CD14-positive monocyte (primary cell): Measurements from ENCODE around the gene ASNSD1. TPM values are rescaled to one million over a fixed set of nuclear protein-coding genes. Genes with fewer than 3 reads are reported as not detected.

Source experiments
- DNase-seq, 3 donors: peaks; one replicate each; pipeline ENCODE4 v3.0.0-alpha.2; 2011 to 2022
- H2AFZ ChIP-seq: 2 replicates; pipeline ENCODE4 v1.6.0; 2012; ENCODE audit warnings: mild to moderate bottlenecking, low read depth, low read length, inconsistent platforms; ENCODE audit not compliant: insufficient read depth, poor library complexity, severe bottlenecking
- H3K27ac ChIP-seq, 2 donors: 1 replicate in 1 of 2; 2 replicates in 1 of 2; pipeline ENCODE4 v1.5.1; 2012 to 2013; ENCODE audit warnings: low read length in 2 of 2, control low read depth in 1 of 2, inconsistent platforms in 1 of 2, low read depth in 1 of 2, mild to moderate bottlenecking in 1 of 2
- H3K27me3 ChIP-seq, 2 donors: one replicate each; pipeline versions ENCODE4 v1.6.0 to v1.6.1; 2011 to 2013; ENCODE audit warnings: low read length in 2 of 2; ENCODE audit not compliant: control insufficient read depth in 2 of 2, insufficient read depth in 2 of 2
- H3K36me3 ChIP-seq, 2 donors: replicated peaks in 1 of 2; 1 replicate in 1 of 2; 2 replicates in 1 of 2; pipeline versions ENCODE4 v1.5.1 to v1.6.1; 2012 to 2013; ENCODE audit warnings: low read length in 2 of 2, control low read depth in 1 of 2, inconsistent platforms in 1 of 2, mild to moderate bottlenecking in 1 of 2; ENCODE audit not compliant: insufficient read depth in 2 of 2, control insufficient read depth in 1 of 2
- H3K4me1 ChIP-seq, 2 donors: 1 replicate in 1 of 2; 2 replicates in 1 of 2; pipeline versions ENCODE4 v1.5.1 to v1.6.1; 2012 to 2013; ENCODE audit warnings: low read length in 2 of 2, control low read depth in 1 of 2, inconsistent platforms in 1 of 2, mild to moderate bottlenecking in 1 of 2, moderate library complexity in 1 of 2; ENCODE audit not compliant: insufficient read depth in 2 of 2, control insufficient read depth in 1 of 2
- H3K4me2 ChIP-seq: replicated peaks from 2 replicates; pipeline ENCODE3; 2012; ENCODE audit warnings: low read length, moderate library complexity, mild to moderate bottlenecking; ENCODE audit not compliant: poor library complexity, severe bottlenecking; ENCODE audit errors: extremely low read depth
- H3K4me3 ChIP-seq, 3 experiments: fragments of 200-600 bp in 1 of 3; sonication (generic) in 1 of 3; replicated peaks in 1 of 3; 1 replicate in 2 of 3; 2 replicates in 1 of 3; pipeline ENCODE4 v1.5.1; 2011 to 2013; ENCODE audit warnings: low read length in 3 of 3, mild to moderate bottlenecking in 3 of 3, control low read depth in 2 of 3, low read depth in 2 of 3, inconsistent platforms in 1 of 3, moderate library complexity in 1 of 3
- H3K79me2 ChIP-seq: 2 replicates; pipeline ENCODE4 v1.6.0; 2012; ENCODE audit warnings: mild to moderate bottlenecking, control low read depth, inconsistent platforms, low read length, moderate library complexity; ENCODE audit not compliant: insufficient read depth
- H3K9ac ChIP-seq: 2 replicates; pipeline ENCODE4 v1.6.0; 2017; ENCODE audit warnings: low read length, mild to moderate bottlenecking; ENCODE audit not compliant: insufficient read depth, poor library complexity, severe bottlenecking
- H3K9me3 ChIP-seq, 2 donors: replicated peaks in 1 of 2; 1 replicate in 1 of 2; 2 replicates in 1 of 2; pipeline versions ENCODE4 v1.5.1 to v1.6.1; 2012 to 2013; ENCODE audit warnings: low read length in 2 of 2, control low read depth in 1 of 2; ENCODE audit not compliant: control insufficient read depth in 1 of 2, insufficient read depth in 1 of 2
- H4K20me1 ChIP-seq: 2 replicates; pipeline ENCODE4 v1.6.0; 2012; ENCODE audit warnings: mild to moderate bottlenecking, low read length, control low read depth, moderate library complexity; ENCODE audit not compliant: insufficient read depth
- H3K27ac Mint-ChIP-seq, 7 donors: one replicate each; pipeline ENCODE4 v1.8.0; 2020; ENCODE audit warnings: mild to moderate bottlenecking in 7 of 7, mixed read lengths in 7 of 7, moderate library complexity in 6 of 7, inconsistent platforms in 2 of 7
- H3K27me3 Mint-ChIP-seq, 3 donors: one replicate each; pipeline ENCODE4 v1.8.0; 2021 to 2022; ENCODE audit warnings: low read depth in 3 of 3, mild to moderate bottlenecking in 3 of 3, mixed read lengths in 3 of 3, moderate library complexity in 3 of 3, inconsistent platforms in 1 of 3
- H3K36me3 Mint-ChIP-seq, 2 donors: one replicate each; pipeline ENCODE4 v1.8.0; 2020; ENCODE audit warnings: mixed read lengths in 2 of 2, inconsistent platforms in 1 of 2, mild to moderate bottlenecking in 1 of 2
- H3K4me1 Mint-ChIP-seq: one replicate; pipeline ENCODE4 v1.8.0; 2020; ENCODE audit warnings: mild to moderate bottlenecking, mixed read lengths
- H3K4me3 Mint-ChIP-seq, 2 donors: one replicate each; pipeline ENCODE4 v1.8.0; 2020; ENCODE audit warnings: mild to moderate bottlenecking in 2 of 2, mixed read lengths in 2 of 2, moderate library complexity in 1 of 2
- H3K9me3 Mint-ChIP-seq, 7 donors: one replicate each; pipeline ENCODE4 v1.8.0; 2020 to 2022; ENCODE audit warnings: mixed read lengths in 7 of 7, mild to moderate bottlenecking in 6 of 7, moderate library complexity in 6 of 7, inconsistent platforms in 2 of 7
- WGBS: methylation state at CpG from one replicate; pipeline ENCODE4 v1.1.5; 2013; ENCODE audit warnings: missing lambda C conversion rate; ENCODE audit not compliant: insufficient coverage; 5-methylcytosine and 5-hydroxymethylcytosine counted together
- intact Hi-C, 2 donors: fragments of 100-400 bp; cut with micrococcal nuclease; formaldehyde crosslinking; loops; one replicate each; pipeline versions ENCODE4 v1.15.0 to v1.15.1; 2023
- polyA plus RNA-seq, 3 donors: library from polyadenylated mRNA; depleted of rRNA in 1 of 3; unstranded in 2 of 3; stranded (reverse) in 1 of 3; fragments of 300-500 nt in 2 of 3; fragments of >200 nt in 1 of 3; fragmentation: Illumina TruSeq in 2 of 3; gene quantifications; 1 replicate in 2 of 3; 2 replicates in 1 of 3; pipeline ENCODE4 v1.2.3, GENCODE V29; 2012 to 2021
- TF ChIP-seq, protein P1 (sequence below): fragments of 200-600 bp; IDR thresholded peaks from one replicate; pipeline ENCODE4 v1.8.0; 2022; ENCODE audit warnings: antibody characterized with exemption, mild to moderate bottlenecking

ASNSD1 gene
- polyA plus RNA-seq, 3 donors: 8.6 to 27.1 (median 26.6) TPM

DNA sequence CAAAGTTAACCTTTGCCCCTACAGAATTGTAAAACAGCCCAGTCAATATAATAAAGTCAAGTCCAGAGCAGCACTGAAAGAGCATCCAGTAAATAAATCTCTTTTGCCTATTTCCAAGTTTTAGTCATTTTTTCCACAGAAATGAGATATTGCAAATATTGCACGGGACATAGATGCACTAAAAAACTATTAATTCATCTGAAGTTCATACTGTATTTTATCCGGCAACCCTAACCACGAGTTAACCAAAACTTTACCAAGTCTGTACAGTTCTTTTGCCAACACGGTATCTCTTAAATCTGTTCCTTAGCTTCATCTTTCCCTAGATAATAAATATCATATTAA is 484 bp upstream of the ASNSD1 start:
- Histone ChIP-seq H4K20me1 (no peaks in the 10 kb centered on the region), H3K9me3 (no peaks in the 10 kb centered on the region), H3K4me1 (peaks cover 32 to 34% of the 10 kb centered on the region in 2 donors), H3K9ac (no peak overlapping the region), H3K36me3 (peaks cover 3 to 6% of the 10 kb centered on the region in 2 donors), H2AFZ (no peak overlapping the region), H3K27ac (no peak overlapping the region), H3K4me2 (no peak overlapping the region), H3K79me2 (peaks cover 30% of the 10 kb centered on the region), H3K27me3 (no peaks in the 10 kb centered on the region), H3K4me3 (no peak overlapping the region)
- 29% methylated on average over 3 of the region's 4 CpGs for WGBS
- TF ChIP-seq, protein P1, sequence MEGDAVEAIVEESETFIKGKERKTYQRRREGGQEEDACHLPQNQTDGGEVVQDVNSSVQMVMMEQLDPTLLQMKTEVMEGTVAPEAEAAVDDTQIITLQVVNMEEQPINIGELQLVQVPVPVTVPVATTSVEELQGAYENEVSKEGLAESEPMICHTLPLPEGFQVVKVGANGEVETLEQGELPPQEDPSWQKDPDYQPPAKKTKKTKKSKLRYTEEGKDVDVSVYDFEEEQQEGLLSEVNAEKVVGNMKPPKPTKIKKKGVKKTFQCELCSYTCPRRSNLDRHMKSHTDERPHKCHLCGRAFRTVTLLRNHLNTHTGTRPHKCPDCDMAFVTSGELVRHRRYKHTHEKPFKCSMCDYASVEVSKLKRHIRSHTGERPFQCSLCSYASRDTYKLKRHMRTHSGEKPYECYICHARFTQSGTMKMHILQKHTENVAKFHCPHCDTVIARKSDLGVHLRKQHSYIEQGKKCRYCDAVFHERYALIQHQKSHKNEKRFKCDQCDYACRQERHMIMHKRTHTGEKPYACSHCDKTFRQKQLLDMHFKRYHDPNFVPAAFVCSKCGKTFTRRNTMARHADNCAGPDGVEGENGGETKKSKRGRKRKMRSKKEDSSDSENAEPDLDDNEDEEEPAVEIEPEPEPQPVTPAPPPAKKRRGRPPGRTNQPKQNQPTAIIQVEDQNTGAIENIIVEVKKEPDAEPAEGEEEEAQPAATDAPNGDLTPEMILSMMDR: no peak
- Mint-ChIP-seq H3K27me3 (no peaks in the 10 kb centered on the region), H3K9me3 (no peaks in the 10 kb centered on the region), H3K4me1 (peaks cover 27% of the 10 kb centered on the region), H3K4me3 (no peak overlapping the region), H3K27ac (no peak overlapping the region), H3K36me3 (peaks cover 9 to 12% of the 10 kb centered on the region in 2 donors)
- intact Hi-C loops: loop anchor here (5.0 to 10.0 kb wide), 3 partner anchors 37 to 218 kb away; partner anchors contain the start of genes ORMDL1 (in 1 of the 2), PMS1 (in 1 of the 2) and WDR75 (in 1 of the 2)
- DNase-seq: no peak

- Mint-ChIP-seq H3K36me3 (peaks cover 20 to 23% of the 10 kb centered on the region in 2 donors), H3K4me3 (no peak overlapping the region), H3K27ac (no peak overlapping the region), H3K9me3 (no peaks in the 10 kb centered on the region), H3K27me3 (no peaks in the 10 kb centered on the region), H3K4me1 (peaks cover 27% of the 10 kb centered on the region)
- Histone ChIP-seq H3K79me2 (peaks cover 30% of the 10 kb centered on the region), H3K36me3 (peaks cover 13 to 18% of the 10 kb centered on the region in 2 donors), H2AFZ (peak overlapping the region; percentile 98), H3K4me3 (peak overlapping the region; percentile 85 to 100 (median 92)), H3K27ac (peak overlapping the region in 1 of 2 donors; percentile 93), H4K20me1 (no peaks in the 10 kb centered on the region), H3K9me3 (no peaks in the 10 kb centered on the region), H3K4me1 (peaks cover 32 to 34% of the 10 kb centered on the region in 2 donors), H3K27me3 (no peaks in the 10 kb centered on the region), H3K9ac (peak overlapping the region; percentile 88), H3K4me2 (peak overlapping the region; percentile 79)
- intact Hi-C loops: loop anchor here (5.0 to 10.0 kb wide), 3 partner anchors 35 to 220 kb away; partner anchors contain the start of genes ORMDL1 (in 1 of the 2), PMS1 (in 1 of the 2) and WDR75 (in 1 of the 2)
- TF ChIP-seq, protein P1: no peak
- peak in 1 of 3 donors; percentile 10 for DNase-seq
- 0% methylated on average over 3 of the region's 9 CpGs for WGBS
Observed at GRCh38 chr2:189661957-189662321, 680 bp downstream of the ASNSD1 start.
